ENCODE data around the gene TMC8. TPM values are rescaled to one million over a fixed set of nuclear protein-coding genes. Genes with fewer than 3 reads are reported as not detected.

Gene TMC8
- total and polyA plus RNA-seq, 2 donors from 2014 or later = 1.0 to 35.9 TPM

GRCh38 chr17:78092794-78093324 is 37.7 kb upstream of the TMC8 start:
- peak in 1 of 5 donors; percentile 10 for DNase-seq
- Histone ChIP-seq H3K9ac (ENCODE audit: low read length in 3 of 3) (no peak overlapping the region), H3K36me3 (ENCODE audit: control insufficient read depth in 2 of 3, insufficient read depth in 3 of 3, low read length in 3 of 3) (peaks cover 3 to 62% (median 27%) of the 10 kb centered on the region in 3 donors), H3K27me3 (ENCODE audit: control insufficient read depth, insufficient read depth, low read length) (no peaks in the 10 kb centered on the region), H3K9me3 (ENCODE audit: control insufficient read depth in 2 of 3, insufficient read depth in 1 of 3, low read length in 3 of 3) (no peaks in the 10 kb centered on the region), H3K4me3 (ENCODE audit: low read length in 3 of 3) (no peak overlapping the region), H3K27ac (ENCODE audit: low read depth in 2 of 2, low read length in 2 of 2) (no peak overlapping the region), H3K4me1 (ENCODE audit: control insufficient read depth in 2 of 3, insufficient read depth in 2 of 3, low read depth in 1 of 3, low read length in 3 of 3) (no peaks in the 10 kb centered on the region)
- TF ChIP-seq CTCF (IDR thresholded peaks at IDR 0.05; ENCODE audit: borderline replicate concordance, extremely low read depth, insufficient read depth) = no peak
- no peak for FAIRE-seq
- intact Hi-C loops (cut with DNase I) = no loop called here

- intact Hi-C loops (cut with DNase I) = no loop called here
- Histone ChIP-seq H3K9me3 (ENCODE audit: control insufficient read depth in 2 of 3, insufficient read depth in 1 of 3, low read length in 3 of 3) (no peaks in the 10 kb centered on the region), H3K4me3 (ENCODE audit: low read length in 3 of 3) (no peak overlapping the region), H3K36me3 (ENCODE audit: control insufficient read depth in 2 of 3, insufficient read depth in 3 of 3, low read length in 3 of 3) (peaks cover 5 to 67% (median 30%) of the 10 kb centered on the region in 3 donors), H3K27ac (ENCODE audit: low read depth in 2 of 2, low read length in 2 of 2) (no peak overlapping the region), H3K9ac (ENCODE audit: low read length in 3 of 3) (no peak overlapping the region), H3K27me3 (ENCODE audit: control insufficient read depth, insufficient read depth, low read length) (no peaks in the 10 kb centered on the region), H3K4me1 (ENCODE audit: control insufficient read depth in 2 of 3, insufficient read depth in 2 of 3, low read depth in 1 of 3, low read length in 3 of 3) (no peaks in the 10 kb centered on the region)
- no peak for FAIRE-seq
- no peak for TF ChIP-seq CTCF (IDR thresholded peaks at IDR 0.05; ENCODE audit: borderline replicate concordance, extremely low read depth, insufficient read depth)
- peak in 1 of 5 donors; percentile 31 for DNase-seq
Observed at GRCh38 chr17:78095035-78095434, 35.5 kb upstream of the TMC8 start.

GRCh38 chr17:78096093-78096492 is 34.5 kb upstream of the TMC8 start:
- Histone ChIP-seq H3K27ac (ENCODE audit: low read depth in 2 of 2, low read length in 2 of 2) (no peak overlapping the region), H3K4me3 (ENCODE audit: low read length in 3 of 3) (no peak overlapping the region), H3K4me1 (ENCODE audit: control insufficient read depth in 2 of 3, insufficient read depth in 2 of 3, low read depth in 1 of 3, low read length in 3 of 3) (no peaks in the 10 kb centered on the region), H3K36me3 (ENCODE audit: control insufficient read depth in 2 of 3, insufficient read depth in 3 of 3, low read length in 3 of 3) (peaks cover 5 to 65% (median 27%) of the 10 kb centered on the region in 3 donors), H3K9ac (ENCODE audit: low read length in 3 of 3) (no peak overlapping the region), H3K27me3 (ENCODE audit: control insufficient read depth, insufficient read depth, low read length) (no peaks in the 10 kb centered on the region), H3K9me3 (ENCODE audit: control insufficient read depth in 2 of 3, insufficient read depth in 1 of 3, low read length in 3 of 3) (no peaks in the 10 kb centered on the region)
- intact Hi-C loops (cut with DNase I) = no loop called here
- DNase-seq = peak in 1 of 5 donors; percentile 37
- no peak for TF ChIP-seq CTCF (IDR thresholded peaks at IDR 0.05; ENCODE audit: borderline replicate concordance, extremely low read depth, insufficient read depth)
- no peak for FAIRE-seq

GRCh38 chr17:78101112-78101511 is 29.5 kb upstream of the TMC8 start:
- intact Hi-C loops (cut with DNase I) = no loop called here
- DNase-seq = no peak
- no peak overlapping the region for H3K27ac ChIP-seq (ENCODE audit: low read depth in 2 of 2, low read length in 2 of 2)
- no peak for FAIRE-seq
- no peaks in the 10 kb centered on the region for H3K27me3 ChIP-seq (ENCODE audit: control insufficient read depth, insufficient read depth, low read length)
- H3K4me3 ChIP-seq (ENCODE audit: low read length in 3 of 3) = no peak overlapping the region
- peaks cover 2 to 47% (median 30%) of the 10 kb centered on the region in 3 donors for H3K36me3 ChIP-seq (ENCODE audit: control insufficient read depth in 2 of 3, insufficient read depth in 3 of 3, low read length in 3 of 3)
- H3K4me1 ChIP-seq (ENCODE audit: control insufficient read depth in 2 of 3, insufficient read depth in 2 of 3, low read depth in 1 of 3, low read length in 3 of 3) = no peaks in the 10 kb centered on the region
- H3K9me3 ChIP-seq (ENCODE audit: control insufficient read depth in 2 of 3, insufficient read depth in 1 of 3, low read length in 3 of 3) = no peaks in the 10 kb centered on the region
- no peak for TF ChIP-seq CTCF (IDR thresholded peaks at IDR 0.05; ENCODE audit: borderline replicate concordance, extremely low read depth, insufficient read depth)
- H3K9ac ChIP-seq (ENCODE audit: low read length in 3 of 3) = no peak overlapping the region

Data from kidney (tissue), 14 donors.